CD8-positive, alpha-beta memory T cell (primary cell): Measurements from ENCODE around the gene NFILZ. TPM values are rescaled to one million over a fixed set of nuclear protein-coding genes. Genes with fewer than 3 reads are reported as not detected.
A peak's percentile ranks its signal among the peaks of the same experiment; 100 is the strongest.

Experiments
- CTCF ChIA-PET: fragments of 350-600 bp; sonication (Branson Sonifier 250); formaldehyde crosslinking; loops from one replicate; lab custom pipeline; 2021; ENCODE audit warnings: antibody characterized with exemption; lab: Charles Lee
- POLR2A ChIA-PET: fragments of 350-600 bp; sonication (Branson Sonifier 250); formaldehyde crosslinking; loops from one replicate; lab custom pipeline; 2021; ENCODE audit warnings: antibody characterized with exemption; lab: Charles Lee
- DNase-seq, 5 donors: peaks; one replicate each; pipeline versions ENCODE4 v3.0.0 to v3.0.0-alpha.2; 2020 to 2022; ENCODE audit warnings: mixed read lengths in 1 of 5
- H3K27ac ChIP-seq: one replicate; pipeline ENCODE4 v1.7.0; 2013; ENCODE audit warnings: low read depth, mild to moderate bottlenecking, low read length, moderate library complexity
- H3K27me3 ChIP-seq: 2 replicates; pipeline ENCODE4 v1.7.0; 2013; ENCODE audit warnings: low read length, mild to moderate bottlenecking; ENCODE audit not compliant: insufficient read depth, poor library complexity, severe bottlenecking
- H3K36me3 ChIP-seq: 2 replicates; pipeline ENCODE4 v1.7.0; 2013; ENCODE audit warnings: mild to moderate bottlenecking, low read length, moderate library complexity; ENCODE audit not compliant: insufficient read depth
- H3K4me1 ChIP-seq: 2 replicates; pipeline ENCODE4 v1.7.0; 2013; ENCODE audit warnings: mild to moderate bottlenecking, low read length, moderate library complexity; ENCODE audit not compliant: insufficient read depth
- H3K4me3 ChIP-seq: 2 replicates; pipeline ENCODE4 v1.7.0; 2013; ENCODE audit warnings: mild to moderate bottlenecking, low read length
- H3K9me3 ChIP-seq: 2 replicates; pipeline ENCODE4 v1.7.0; 2013; ENCODE audit warnings: mild to moderate bottlenecking, low read length
- H3K27ac Mint-ChIP-seq, 8 donors: one replicate each; pipeline ENCODE4 v1.8.0; 2020 to 2021; ENCODE audit warnings: mixed read lengths in 8 of 8, mild to moderate bottlenecking in 6 of 8, inconsistent platforms in 3 of 8, moderate library complexity in 3 of 8
- H3K27me3 Mint-ChIP-seq, 2 donors: one replicate each; pipeline ENCODE4 v1.8.0; 2020 to 2021; ENCODE audit warnings: mixed read lengths in 2 of 2, mild to moderate bottlenecking in 1 of 2, moderate library complexity in 1 of 2
- H3K36me3 Mint-ChIP-seq, 3 donors: one replicate each; pipeline ENCODE4 v1.8.0; 2020 to 2021; ENCODE audit warnings: mixed read lengths in 3 of 3, inconsistent platforms in 1 of 3, mild to moderate bottlenecking in 1 of 3
- H3K4me1 Mint-ChIP-seq, 3 donors: one replicate each; pipeline ENCODE4 v1.8.0; 2020 to 2021; ENCODE audit warnings: mixed read lengths in 3 of 3, inconsistent platforms in 1 of 3, mild to moderate bottlenecking in 1 of 3
- H3K4me3 Mint-ChIP-seq, 7 donors: one replicate each; pipeline ENCODE4 v1.8.0; 2020 to 2021; ENCODE audit warnings: mixed read lengths in 7 of 7, mild to moderate bottlenecking in 6 of 7, moderate library complexity in 4 of 7, inconsistent platforms in 2 of 7
- H3K9me3 Mint-ChIP-seq, 5 donors: one replicate each; pipeline ENCODE4 v1.8.0; 2020 to 2022; ENCODE audit warnings: mixed read lengths in 5 of 5, mild to moderate bottlenecking in 3 of 5, moderate library complexity in 2 of 5, inconsistent platforms in 1 of 5
- polyA plus RNA-seq: library from polyadenylated mRNA; unstranded; fragments of 300-500 nt; fragmentation: Illumina TruSeq; gene quantifications from one replicate; pipeline ENCODE4 v1.2.3, GENCODE V29; 2021
- total RNA-seq, 2 experiments: library from RNA; stranded (reverse); gene quantifications; one replicate each; pipeline ENCODE4 v1.2.3, GENCODE V29; 2021

Gene NFILZ
- total and polyA plus RNA-seq, 3 experiments from 2014 or later = not detected

- H3K9me3 Mint-ChIP-seq = peaks cover 0 to 1% (median 0%) of the 10 kb centered on the region in 5 donors
- H3K4me3 Mint-ChIP-seq = no peak overlapping the region
- H3K4me1 Mint-ChIP-seq = peaks cover 1 to 6% (median 5%) of the 10 kb centered on the region in 3 donors
- H3K36me3 Mint-ChIP-seq = no peaks in the 10 kb centered on the region
- no peaks in the 10 kb centered on the region for H3K9me3 ChIP-seq
- H3K27ac ChIP-seq = no peak overlapping the region
- DNase-seq = peak in 1 of 5 donors; percentile 15
- H3K4me1 ChIP-seq = no peaks in the 10 kb centered on the region
- H3K27ac Mint-ChIP-seq = peak overlapping the region in 2 of 8 donors; percentile 30 to 85
- no peak overlapping the region for H3K4me3 ChIP-seq
- no peaks in the 10 kb centered on the region for H3K36me3 ChIP-seq
- no peaks in the 10 kb centered on the region for H3K27me3 ChIP-seq
- H3K27me3 Mint-ChIP-seq = peaks cover 14 to 32% of the 10 kb centered on the region in 2 donors
- ChIA-PET CTCF (interaction anchor here (0.6 kb wide), 1 partner anchor 9 kb away, joined by 3 read pairs; no protein-coding TSS in a partner anchor), POLR2A (no interaction called here)
Observed at GRCh38 chr19:8638078-8638619, 7.7 kb downstream of the NFILZ start.

GRCh38 chr19:8639821-8640401 lies 9.5 kb downstream of the NFILZ start:
- Mint-ChIP-seq H3K4me1 (peaks cover 1 to 6% (median 5%) of the 10 kb centered on the region in 3 donors), H3K9me3 (peaks cover 0 to 1% (median 0%) of the 10 kb centered on the region in 5 donors), H3K27ac (peak overlapping the region in 1 of 8 donors; percentile 96), H3K36me3 (no peaks in the 10 kb centered on the region), H3K27me3 (peaks cover 14 to 32% of the 10 kb centered on the region in 2 donors), H3K4me3 (no peak overlapping the region)
- no peaks in the 10 kb centered on the region for H3K4me1 ChIP-seq
- no peak overlapping the region for H3K27ac ChIP-seq
- no peak for DNase-seq
- H3K9me3 ChIP-seq = no peaks in the 10 kb centered on the region
- H3K4me3 ChIP-seq = no peak overlapping the region
- CTCF ChIA-PET = interaction anchor here (1.4 kb wide), 1 partner anchor 59 kb away, joined by 3 read pairs; no protein-coding TSS in a partner anchor
- H3K36me3 ChIP-seq = no peaks in the 10 kb centered on the region
- POLR2A ChIA-PET = no interaction called here
- no peaks in the 10 kb centered on the region for H3K27me3 ChIP-seq

- Mint-ChIP-seq H3K4me1 (peaks cover 1 to 6% (median 5%) of the 10 kb centered on the region in 3 donors), H3K27ac (peak overlapping the region in 1 of 8 donors; percentile 96), H3K36me3 (no peaks in the 10 kb centered on the region), H3K4me3 (no peak overlapping the region), H3K9me3 (peaks cover 0 to 1% (median 0%) of the 10 kb centered on the region in 5 donors), H3K27me3 (peaks cover 14 to 29% of the 10 kb centered on the region in 2 donors)
- Histone ChIP-seq H3K4me3 (no peak overlapping the region), H3K27ac (no peak overlapping the region), H3K36me3 (no peaks in the 10 kb centered on the region), H3K9me3 (no peaks in the 10 kb centered on the region), H3K4me1 (no peaks in the 10 kb centered on the region), H3K27me3 (no peaks in the 10 kb centered on the region)
- CTCF ChIA-PET = interaction anchor here (4.4 kb wide), 1 partner anchor 60 kb away, joined by 46 read pairs; no protein-coding TSS in a partner anchor
- DNase-seq = no peak
- POLR2A ChIA-PET = no interaction called here
Observed at GRCh38 chr19:8640402-8641004, 10.1 kb downstream of the NFILZ start.

- no peak overlapping the region for H3K27ac ChIP-seq
- Mint-ChIP-seq H3K36me3 (no peaks in the 10 kb centered on the region), H3K27ac (no peak overlapping the region), H3K27me3 (peaks cover 14 to 31% of the 10 kb centered on the region in 2 donors), H3K4me3 (no peak overlapping the region), H3K4me1 (peaks cover 1 to 6% (median 5%) of the 10 kb centered on the region in 3 donors), H3K9me3 (peaks cover 0 to 1% (median 0%) of the 10 kb centered on the region in 5 donors)
- POLR2A ChIA-PET = interaction anchor here (0.6 to 1.0 kb wide), 2 partner anchors 228 to 438 kb away, joined by 3 to 7 read pairs; partner anchors contain the start of gene MARCHF2
- no peaks in the 10 kb centered on the region for H3K4me1 ChIP-seq
- no peaks in the 10 kb centered on the region for H3K9me3 ChIP-seq
- no peaks in the 10 kb centered on the region for H3K27me3 ChIP-seq
- no peaks in the 10 kb centered on the region for H3K36me3 ChIP-seq
- CTCF ChIA-PET = interaction anchor here (0.6 to 4.4 kb wide), 17 partner anchors 8 to 287 kb away, joined by 3 to 46 read pairs (median 4); partner anchors contain the start of genes MYO1F and NFILZ
- DNase-seq = no peak
- H3K4me3 ChIP-seq = no peak overlapping the region
Observed at GRCh38 chr19:8641221-8641907, 10.9 kb downstream of the NFILZ start.

GRCh38 chr19:8641908-8642547 lies 11.6 kb downstream of the NFILZ start:
- Histone ChIP-seq H3K4me1 (no peaks in the 10 kb centered on the region), H3K36me3 (no peaks in the 10 kb centered on the region), H3K9me3 (no peaks in the 10 kb centered on the region), H3K27me3 (no peaks in the 10 kb centered on the region), H3K27ac (no peak overlapping the region), H3K4me3 (no peak overlapping the region)
- Mint-ChIP-seq H3K4me3 (no peak overlapping the region), H3K27ac (peak overlapping the region in 1 of 8 donors; percentile 52), H3K36me3 (no peaks in the 10 kb centered on the region), H3K9me3 (peaks cover 0 to 1% (median 0%) of the 10 kb centered on the region in 5 donors), H3K4me1 (peaks cover 1 to 6% (median 5%) of the 10 kb centered on the region in 3 donors), H3K27me3 (peaks cover 10 to 33% of the 10 kb centered on the region in 2 donors)
- CTCF ChIA-PET = interaction anchor here (0.6 to 4.4 kb wide), 18 partner anchors 8 to 288 kb away, joined by 3 to 46 read pairs (median 4); partner anchors contain the start of genes MYO1F and NFILZ
- peak in 2 of 5 donors; percentile 43 to 49 for DNase-seq
- POLR2A ChIA-PET = interaction anchor here (0.6 to 1.0 kb wide), 5 partner anchors 49 to 437 kb away, joined by 3 to 7 read pairs (median 3); partner anchors contain the start of gene MARCHF2

GRCh38 chr19:8642561-8642960 lies 12.1 kb downstream of the NFILZ start:
- H3K4me3 Mint-ChIP-seq = no peak overlapping the region
- H3K27ac ChIP-seq = no peak overlapping the region
- H3K36me3 ChIP-seq = no peaks in the 10 kb centered on the region
- H3K9me3 ChIP-seq = no peaks in the 10 kb centered on the region
- POLR2A ChIA-PET = interaction anchor here (0.6 to 1.0 kb wide), 4 partner anchors 49 to 229 kb away, joined by 3 to 4 read pairs (median 3); partner anchors contain the start of gene MARCHF2
- DNase-seq = no peak
- peaks cover 9 to 33% of the 10 kb centered on the region in 2 donors for H3K27me3 Mint-ChIP-seq
- peaks cover 0 to 1% (median 0%) of the 10 kb centered on the region in 5 donors for H3K9me3 Mint-ChIP-seq
- no peak overlapping the region for H3K27ac Mint-ChIP-seq
- no peaks in the 10 kb centered on the region for H3K4me1 ChIP-seq
- no peak overlapping the region for H3K4me3 ChIP-seq
- no peaks in the 10 kb centered on the region for H3K27me3 ChIP-seq
- H3K4me1 Mint-ChIP-seq = peaks cover 1 to 6% (median 5%) of the 10 kb centered on the region in 3 donors
- H3K36me3 Mint-ChIP-seq = no peaks in the 10 kb centered on the region
- CTCF ChIA-PET = interaction anchor here (0.8 to 4.4 kb wide), 11 partner anchors 11 to 93 kb away, joined by 3 to 46 read pairs (median 4); partner anchors contain the start of gene MYO1F
